ENCODE measurements around the gene RBSN. TPM values are rescaled to one million over a fixed set of nuclear protein-coding genes. Genes with fewer than 3 reads are reported as not detected.
A peak's percentile ranks its signal among the peaks of the same experiment; 100 is the strongest.

Gene RBSN
- total and polyA plus RNA-seq, 2 experiments from 2014 or later, result 10.6 to 26.5 TPM

GRCh38 chr3:15114466-15115358 lies 15.8 kb upstream of the RBSN start:
- peak overlapping the region; percentile 80 for H2AFZ ChIP-seq
- ATAC-seq, result peak; percentile 62
- peaks cover 2% of the 10 kb centered on the region; the same call in 1 of the 3 replicates for H3K9me3 Mint-ChIP-seq

More at GRCh38 chr3:15114466-15115358, 15.8 kb upstream of the RBSN start:
- no peak overlapping the region; the same call in none of the 2 replicates for H3K4me3 ChIP-seq
- no peaks in the 10 kb centered on the region for H3K27me3 ChIP-seq (ENCODE audit: insufficient read depth)
- no peak for DNase-seq (ENCODE audit: low spot score)
- H4K20me1 ChIP-seq (replicated peaks; ENCODE audit: insufficient read depth), result no peaks in the 10 kb centered on the region
- H3K4me1 Mint-ChIP-seq, result peaks cover 25% of the 10 kb centered on the region
- H3K27me3 Mint-ChIP-seq (ENCODE audit: insufficient read depth, low read depth, poor library complexity), result peaks cover 12% of the 10 kb centered on the region
- H3F3A ChIP-seq (replicated peaks; ENCODE audit: low read depth), result no peaks in the 10 kb centered on the region
- TF ChIP-seq NANOG (IDR thresholded peaks at IDR 0.05; ENCODE audit: borderline replicate concordance), result no peak
- no peak for TF ChIP-seq EZH2 (IDR thresholded peaks at IDR 0.05; ENCODE audit: low read depth, unreplicated experiment)
- no peak for TF ChIP-seq POLR2AphosphoS5 (IDR thresholded peaks at IDR 0.05; ENCODE audit: low read depth)
- TF ChIP-seq ETS1 (IDR thresholded peaks at IDR 0.05), result no peak
- TF ChIP-seq JUNB (IDR thresholded peaks at IDR 0.05; ENCODE audit: unreplicated experiment), result no peak
- no peak for TF ChIP-seq REST (IDR thresholded peaks at IDR 0.05; ENCODE audit: unreplicated experiment)
- TF ChIP-seq ZNF114 (CRISPR knock-in tag; IDR thresholded peaks at IDR 0.05), result no peak
- no peak for TF ChIP-seq EZH2phosphoT487 (IDR thresholded peaks at IDR 0.05; ENCODE audit: unreplicated experiment)
- TF ChIP-seq CTCF (conservative IDR thresholded peaks at IDR 0.05; ENCODE audit: low read depth in 2 of 2), result no peak
- no peak for TF ChIP-seq CREB1 (CRISPR knock-in tag; IDR thresholded peaks at IDR 0.05; ENCODE audit: low read depth)
- no peak for TF ChIP-seq ZNF331 (CRISPR knock-in tag; IDR thresholded peaks at IDR 0.05; ENCODE audit: low read depth)
- no peak for TF ChIP-seq STAT1 (IDR thresholded peaks at IDR 0.05; ENCODE audit: unreplicated experiment)
- TF ChIP-seq ZNF462 (CRISPR knock-in tag; IDR thresholded peaks at IDR 0.05), result no peak
- H3K36me3 ChIP-seq (ENCODE audit: insufficient read depth), result no peaks in the 10 kb centered on the region
- H3K4me3 Mint-ChIP-seq, result peak overlapping the region; percentile 31
- no peaks in the 10 kb centered on the region for H3K79me2 ChIP-seq (replicated peaks; ENCODE audit: insufficient read depth)
- H3K4me1 ChIP-seq (ENCODE audit: insufficient read depth), result peaks cover 16% of the 10 kb centered on the region
- H3K9me2 ChIP-seq (ENCODE audit: insufficient read depth), result no peaks in the 10 kb centered on the region
- no peaks in the 10 kb centered on the region for H3K36me3 Mint-ChIP-seq (ENCODE audit: low read depth)
- H3K27ac ChIP-seq (ENCODE audit: low read depth), result no peak overlapping the region
- peak overlapping the region; percentile 64 for H3K4me2 ChIP-seq
- H3K27ac Mint-ChIP-seq, result no peak overlapping the region

All from GM23338 (cell line).